ENCODE results near the gene CATSPERE. TPM values are rescaled to one million over a fixed set of nuclear protein-coding genes. Genes with fewer than 3 reads are reported as not detected.
"Not testable (repeated sequence)": the region's sequence is repeated elsewhere in the genome, so short reads cannot be mapped to it uniquely, and the experiment has no call there.

CATSPERE gene
- polyA plus RNA-seq, 4 donors = 0.19 to 0.74 TPM; not detected in 2

GRCh38 chr1:244578205-244578604 is 117.1 kb downstream of the CATSPERE start:
- DNase-seq; H3K36me3 ChIP-seq (ENCODE audit: control insufficient read depth in 3 of 3, insufficient read depth in 2 of 3, low read depth in 1 of 3, low read length in 3 of 3); FAIRE-seq; H3K4me3 ChIP-seq (ENCODE audit: low read depth in 1 of 3, low read length in 3 of 3); H3K4me1 ChIP-seq (ENCODE audit: control insufficient read depth in 3 of 3, insufficient read depth in 2 of 3, low read depth in 1 of 3, low read length in 2 of 3); H3K27me3 ChIP-seq (ENCODE audit: control insufficient read depth in 3 of 3, insufficient read depth in 3 of 3, low read length in 3 of 3); H3K27ac ChIP-seq (ENCODE audit: low read depth in 1 of 3, low read length in 2 of 3): not testable (repeated sequence)
- peaks cover 7 to 34% of the 10 kb centered on the region in 2 donors for H3K9me3 ChIP-seq (ENCODE audit: control insufficient read depth in 2 of 2, insufficient read depth in 1 of 2, low read depth in 1 of 2, low read length in 1 of 2)
- WGBS, 3 donors = 86 to 95% (median 89%) methylated on average over 7 of the region's 7 CpGs

GRCh38 chr1:244583358-244583982 is 122.4 kb downstream of the CATSPERE start:
- Histone ChIP-seq H3K27me3 (ENCODE audit: control insufficient read depth in 3 of 3, insufficient read depth in 3 of 3, low read length in 3 of 3) (peaks cover 0 to 2% (median 0%) of the 10 kb centered on the region in 3 donors), H3K9me3 (ENCODE audit: control insufficient read depth in 2 of 2, insufficient read depth in 1 of 2, low read depth in 1 of 2, low read length in 1 of 2) (no peaks in the 10 kb centered on the region), H3K4me3 (ENCODE audit: low read depth in 1 of 3, low read length in 3 of 3) (no peak overlapping the region), H3K27ac (ENCODE audit: low read depth in 1 of 3, low read length in 2 of 3) (no peak overlapping the region), H3K4me1 (ENCODE audit: control insufficient read depth in 3 of 3, insufficient read depth in 2 of 3, low read depth in 1 of 3, low read length in 2 of 3) (no peaks in the 10 kb centered on the region), H3K36me3 (ENCODE audit: control insufficient read depth in 3 of 3, insufficient read depth in 2 of 3, low read depth in 1 of 3, low read length in 3 of 3) (no peaks in the 10 kb centered on the region)
- FAIRE-seq (no peak), DNase-seq (peak in 1 of 2 donors; percentile 49)
- WGBS, 3 donors = 65 to 80% (median 72%) methylated on average over 11 of the region's 11 CpGs

GRCh38 chr1:244585867-244586266 is 124.8 kb downstream of the CATSPERE start:
- Histone ChIP-seq H3K4me3 (ENCODE audit: low read depth in 1 of 3, low read length in 3 of 3) (no peak overlapping the region), H3K9me3 (ENCODE audit: control insufficient read depth in 2 of 2, insufficient read depth in 1 of 2, low read depth in 1 of 2, low read length in 1 of 2) (no peaks in the 10 kb centered on the region), H3K27ac (ENCODE audit: low read depth in 1 of 3, low read length in 2 of 3) (no peak overlapping the region), H3K36me3 (ENCODE audit: control insufficient read depth in 3 of 3, insufficient read depth in 2 of 3, low read depth in 1 of 3, low read length in 3 of 3) (no peaks in the 10 kb centered on the region), H3K27me3 (ENCODE audit: control insufficient read depth in 3 of 3, insufficient read depth in 3 of 3, low read length in 3 of 3) (peaks cover 0 to 2% (median 0%) of the 10 kb centered on the region in 3 donors), H3K4me1 (ENCODE audit: control insufficient read depth in 3 of 3, insufficient read depth in 2 of 3, low read depth in 1 of 3, low read length in 2 of 3) (no peaks in the 10 kb centered on the region)
- FAIRE-seq (no peak), DNase-seq (no peak)
- 90 to 94% (median 93%) methylated on average over 4 of the region's 4 CpGs for whole genome bisulfite sequencing, 3 donors

- H3K9me3 ChIP-seq (ENCODE audit: control insufficient read depth in 2 of 2, insufficient read depth in 1 of 2, low read depth in 1 of 2, low read length in 1 of 2) = no peaks in the 10 kb centered on the region
- 88 to 97% (median 91%) methylated on average over 2 of the region's 2 CpGs for WGBS, 3 donors
- DNase-seq = no peak
- peaks cover 0 to 2% (median 0%) of the 10 kb centered on the region in 3 donors for H3K27me3 ChIP-seq (ENCODE audit: control insufficient read depth in 3 of 3, insufficient read depth in 3 of 3, low read length in 3 of 3)
- H3K4me3 ChIP-seq (ENCODE audit: low read depth in 1 of 3, low read length in 3 of 3) = no peak overlapping the region
- H3K27ac ChIP-seq (ENCODE audit: low read depth in 1 of 3, low read length in 2 of 3) = no peak overlapping the region
- no peak for FAIRE-seq
- H3K36me3 ChIP-seq (ENCODE audit: control insufficient read depth in 3 of 3, insufficient read depth in 2 of 3, low read depth in 1 of 3, low read length in 3 of 3) = no peaks in the 10 kb centered on the region
- no peaks in the 10 kb centered on the region for H3K4me1 ChIP-seq (ENCODE audit: control insufficient read depth in 3 of 3, insufficient read depth in 2 of 3, low read depth in 1 of 3, low read length in 2 of 3)
These were observed 129.6 kb downstream of the CATSPERE start for GRCh38 chr1:244590670-244591069.

GRCh38 chr1:244598611-244599010 is 137.5 kb downstream of the CATSPERE start:
- H3K4me1 ChIP-seq (ENCODE audit: control insufficient read depth in 3 of 3, insufficient read depth in 2 of 3, low read depth in 1 of 3, low read length in 2 of 3) = peaks cover 0 to 2% (median 0%) of the 10 kb centered on the region in 3 donors
- H3K27me3 ChIP-seq (ENCODE audit: control insufficient read depth in 3 of 3, insufficient read depth in 3 of 3, low read length in 3 of 3) = no peaks in the 10 kb centered on the region
- DNase-seq (no peak), FAIRE-seq (no peak)
- no peak overlapping the region for H3K4me3 ChIP-seq (ENCODE audit: low read depth in 1 of 3, low read length in 3 of 3)
- no peak overlapping the region for H3K27ac ChIP-seq (ENCODE audit: low read depth in 1 of 3, low read length in 2 of 3)
- H3K9me3 ChIP-seq (ENCODE audit: control insufficient read depth in 2 of 2, insufficient read depth in 1 of 2, low read depth in 1 of 2, low read length in 1 of 2) = no peaks in the 10 kb centered on the region
- H3K36me3 ChIP-seq (ENCODE audit: control insufficient read depth in 3 of 3, insufficient read depth in 2 of 3, low read depth in 1 of 3, low read length in 3 of 3) = no peaks in the 10 kb centered on the region
- 88 to 93% (median 91%) methylated on average over 5 of the region's 5 CpGs for WGBS, 3 donors

GRCh38 chr1:244599937-244600350 is 138.9 kb downstream of the CATSPERE start:
- Histone ChIP-seq H3K27me3 (ENCODE audit: control insufficient read depth in 3 of 3, insufficient read depth in 3 of 3, low read length in 3 of 3) (no peaks in the 10 kb centered on the region), H3K4me1 (ENCODE audit: control insufficient read depth in 3 of 3, insufficient read depth in 2 of 3, low read depth in 1 of 3, low read length in 2 of 3) (peaks cover 0 to 2% (median 0%) of the 10 kb centered on the region in 3 donors), H3K4me3 (ENCODE audit: low read depth in 1 of 3, low read length in 3 of 3) (no peak overlapping the region), H3K36me3 (ENCODE audit: control insufficient read depth in 3 of 3, insufficient read depth in 2 of 3, low read depth in 1 of 3, low read length in 3 of 3) (no peaks in the 10 kb centered on the region), H3K9me3 (ENCODE audit: control insufficient read depth in 2 of 2, insufficient read depth in 1 of 2, low read depth in 1 of 2, low read length in 1 of 2) (no peaks in the 10 kb centered on the region), H3K27ac (ENCODE audit: low read depth in 1 of 3, low read length in 2 of 3) (no peak overlapping the region)
- DNase-seq (peak in 1 of 2 donors; percentile 40), FAIRE-seq (no peak)
- WGBS, 3 donors = 17 to 30% (median 19%) methylated on average over 7 of the region's 7 CpGs

GRCh38 chr1:244601336-244601735 is 140.3 kb downstream of the CATSPERE start:
- no peak for FAIRE-seq

GRCh38 chr1:244603498-244603897 is 142.4 kb downstream of the CATSPERE start:
- DNase-seq (peak; percentile 36 to 39), FAIRE-seq (no peak)
- no peaks in the 10 kb centered on the region for H3K27me3 ChIP-seq (ENCODE audit: control insufficient read depth in 3 of 3, insufficient read depth in 3 of 3, low read length in 3 of 3)
- H3K4me1 ChIP-seq (ENCODE audit: control insufficient read depth in 3 of 3, insufficient read depth in 2 of 3, low read depth in 1 of 3, low read length in 2 of 3) = peaks cover 0 to 2% (median 0%) of the 10 kb centered on the region in 3 donors
- H3K4me3 ChIP-seq (ENCODE audit: low read depth in 1 of 3, low read length in 3 of 3) = no peak overlapping the region
- H3K27ac ChIP-seq (ENCODE audit: low read depth in 1 of 3, low read length in 2 of 3) = no peak overlapping the region
- no peaks in the 10 kb centered on the region for H3K36me3 ChIP-seq (ENCODE audit: control insufficient read depth in 3 of 3, insufficient read depth in 2 of 3, low read depth in 1 of 3, low read length in 3 of 3)
- H3K9me3 ChIP-seq (ENCODE audit: control insufficient read depth in 2 of 2, insufficient read depth in 1 of 2, low read depth in 1 of 2, low read length in 1 of 2) = no peaks in the 10 kb centered on the region

More at GRCh38 chr1:244601336-244601735, 140.3 kb downstream of the CATSPERE start:
- WGBS, 3 donors = 77 to 88% (median 85%) methylated on average over 8 of the region's 8 CpGs
- Histone ChIP-seq H3K27ac (ENCODE audit: low read depth in 1 of 3, low read length in 2 of 3) (no peak overlapping the region), H3K4me1 (ENCODE audit: control insufficient read depth in 3 of 3, insufficient read depth in 2 of 3, low read depth in 1 of 3, low read length in 2 of 3) (peaks cover 0 to 2% (median 0%) of the 10 kb centered on the region in 3 donors), H3K9me3 (ENCODE audit: control insufficient read depth in 2 of 2, insufficient read depth in 1 of 2, low read depth in 1 of 2, low read length in 1 of 2) (no peaks in the 10 kb centered on the region), H3K4me3 (ENCODE audit: low read depth in 1 of 3, low read length in 3 of 3) (no peak overlapping the region), H3K27me3 (ENCODE audit: control insufficient read depth in 3 of 3, insufficient read depth in 3 of 3, low read length in 3 of 3) (no peaks in the 10 kb centered on the region), H3K36me3 (ENCODE audit: control insufficient read depth in 3 of 3, insufficient read depth in 2 of 3, low read depth in 1 of 3, low read length in 3 of 3) (no peaks in the 10 kb centered on the region)
- DNase-seq = no peak
